ENCODE measurements around the gene RBBP5.

Gene RBBP5

GRCh38 chr1:205108464-205108863, 13.3 kb downstream of the RBBP5 start:
- H3K79me2 ChIP-seq (ENCODE audit: control insufficient read depth, low read length), result peaks cover 20% of the 10 kb centered on the region
- no peak overlapping the region for H3K27ac ChIP-seq (ENCODE audit: low read depth, low read length)
- no peak overlapping the region for H3K4me2 ChIP-seq (ENCODE audit: low read length)
- no peaks in the 10 kb centered on the region for H4K20me1 ChIP-seq (ENCODE audit: control insufficient read depth, insufficient read depth, low read depth, low read length)
- peaks cover 5% of the 10 kb centered on the region; the same call in 1 of the 2 replicates for H3F3A ChIP-seq (ENCODE audit: control insufficient read depth, insufficient read depth)
- H3K36me3 ChIP-seq (ENCODE audit: control insufficient read depth, low read length), result peaks cover 71% of the 10 kb centered on the region
- TF ChIP-seq CTCF (IDR thresholded peaks at IDR 0.05; ENCODE audit: low read depth, low read length, poor library complexity, severe bottlenecking) (no peak), EZH2phosphoT487 (IDR thresholded peaks at IDR 0.05; ENCODE audit: borderline replicate concordance, low read length) (no peak)
- no peaks in the 10 kb centered on the region for H3K27me3 ChIP-seq (ENCODE audit: control insufficient read depth, low read length)
- no peaks in the 10 kb centered on the region for H3K9me3 ChIP-seq (ENCODE audit: control insufficient read depth, insufficient read depth, low read length)
- H3K9me2 ChIP-seq (replicated peaks; ENCODE audit: control insufficient read depth, low read length), result no peaks in the 10 kb centered on the region
- peaks cover 32% of the 10 kb centered on the region for H3K4me1 ChIP-seq (ENCODE audit: control insufficient read depth, low read length)
- H3K4me3 ChIP-seq (ENCODE audit: low read length), result no peak overlapping the region

- H3K4me2 ChIP-seq (ENCODE audit: low read length), result no peak overlapping the region
- no peaks in the 10 kb centered on the region for H3K27me3 ChIP-seq (ENCODE audit: control insufficient read depth, low read length)
- H3K27ac ChIP-seq (ENCODE audit: low read depth, low read length), result no peak overlapping the region
- TF ChIP-seq EZH2phosphoT487 (IDR thresholded peaks at IDR 0.05; ENCODE audit: borderline replicate concordance, low read length), result no peak
- TF ChIP-seq CTCF (IDR thresholded peaks at IDR 0.05; ENCODE audit: low read depth, low read length, poor library complexity, severe bottlenecking), result no peak
- H3K9me3 ChIP-seq (ENCODE audit: control insufficient read depth, insufficient read depth, low read length), result no peaks in the 10 kb centered on the region
- peaks cover 5% of the 10 kb centered on the region; the same call in 1 of the 2 replicates for H3F3A ChIP-seq (ENCODE audit: control insufficient read depth, insufficient read depth)
- H3K36me3 ChIP-seq (ENCODE audit: control insufficient read depth, low read length), result peaks cover 74% of the 10 kb centered on the region
- peaks cover 14% of the 10 kb centered on the region; the same call in 1 of the 2 replicates for H3K79me2 ChIP-seq (ENCODE audit: control insufficient read depth, low read length)
- no peaks in the 10 kb centered on the region for H4K20me1 ChIP-seq (ENCODE audit: control insufficient read depth, insufficient read depth, low read depth, low read length)
- peaks cover 26% of the 10 kb centered on the region for H3K4me1 ChIP-seq (ENCODE audit: control insufficient read depth, low read length)
- no peaks in the 10 kb centered on the region for H3K9me2 ChIP-seq (replicated peaks; ENCODE audit: control insufficient read depth, low read length)
- H3K4me3 ChIP-seq (ENCODE audit: low read length), result no peak overlapping the region
These were observed 14.5 kb downstream of the RBBP5 start for GRCh38 chr1:205107327-205107726.

GRCh38 chr1:205102404-205102803, 19.4 kb downstream of the RBBP5 start:
- Histone ChIP-seq H3F3A (ENCODE audit: control insufficient read depth, insufficient read depth) (no peaks in the 10 kb centered on the region), H3K79me2 (ENCODE audit: control insufficient read depth, low read length) (peaks cover 7% of the 10 kb centered on the region; the same call in 1 of the 2 replicates), H3K9me2 (replicated peaks; ENCODE audit: control insufficient read depth, low read length) (no peaks in the 10 kb centered on the region), H3K9me3 (ENCODE audit: control insufficient read depth, insufficient read depth, low read length) (no peaks in the 10 kb centered on the region), H3K27me3 (ENCODE audit: control insufficient read depth, low read length) (no peaks in the 10 kb centered on the region), H3K4me2 (ENCODE audit: low read length) (no peak overlapping the region), H3K4me1 (ENCODE audit: control insufficient read depth, low read length) (no peaks in the 10 kb centered on the region), H3K4me3 (ENCODE audit: low read length) (no peak overlapping the region), H4K20me1 (ENCODE audit: control insufficient read depth, insufficient read depth, low read depth, low read length) (no peaks in the 10 kb centered on the region), H3K27ac (ENCODE audit: low read depth, low read length) (no peak overlapping the region), H3K36me3 (ENCODE audit: control insufficient read depth, low read length) (peaks cover 87% of the 10 kb centered on the region)
- no peak for TF ChIP-seq EZH2phosphoT487 (IDR thresholded peaks at IDR 0.05; ENCODE audit: borderline replicate concordance, low read length)
- TF ChIP-seq CTCF (IDR thresholded peaks at IDR 0.05; ENCODE audit: low read depth, low read length, poor library complexity, severe bottlenecking), result no peak

Data from DOHH2 (cell line).